Breast epithelium (tissue), 3 donors: ENCODE measurements around the gene CCDC97.

Experiments used
- CTCF ChIP-seq, 3 donors: fragments of 450-650 bp; IDR thresholded peaks; one replicate each; pipeline ENCODE4 v1.5.1; 2016 to 2017; ENCODE audit warnings: antibody characterized with exemption in 3 of 3, mild to moderate bottlenecking in 3 of 3, moderate library complexity in 3 of 3
- POLR2AphosphoS5 ChIP-seq, 3 donors: sonication (generic); formaldehyde crosslinking; IDR thresholded peaks; one replicate each; pipeline ENCODE4 v1.6.1; 2017; ENCODE audit warnings: antibody characterized with exemption in 3 of 3

- TF ChIP-seq CTCF (IDR thresholded peaks at IDR 0.05) (no peak), POLR2AphosphoS5 (IDR thresholded peaks at IDR 0.05) (no peak)
These were observed 6.0 kb upstream of the CCDC97 start for GRCh38 chr19:41303954-41304353.
